ENCODE measurements around the gene SRGAP3. TPM values are rescaled to one million over a fixed set of nuclear protein-coding genes. Genes with fewer than 3 reads are reported as not detected.

SRGAP3 gene
- total and polyA plus RNA-seq, 2 experiments from 2014 or later, result 7.4 to 8.3 TPM

DNA sequence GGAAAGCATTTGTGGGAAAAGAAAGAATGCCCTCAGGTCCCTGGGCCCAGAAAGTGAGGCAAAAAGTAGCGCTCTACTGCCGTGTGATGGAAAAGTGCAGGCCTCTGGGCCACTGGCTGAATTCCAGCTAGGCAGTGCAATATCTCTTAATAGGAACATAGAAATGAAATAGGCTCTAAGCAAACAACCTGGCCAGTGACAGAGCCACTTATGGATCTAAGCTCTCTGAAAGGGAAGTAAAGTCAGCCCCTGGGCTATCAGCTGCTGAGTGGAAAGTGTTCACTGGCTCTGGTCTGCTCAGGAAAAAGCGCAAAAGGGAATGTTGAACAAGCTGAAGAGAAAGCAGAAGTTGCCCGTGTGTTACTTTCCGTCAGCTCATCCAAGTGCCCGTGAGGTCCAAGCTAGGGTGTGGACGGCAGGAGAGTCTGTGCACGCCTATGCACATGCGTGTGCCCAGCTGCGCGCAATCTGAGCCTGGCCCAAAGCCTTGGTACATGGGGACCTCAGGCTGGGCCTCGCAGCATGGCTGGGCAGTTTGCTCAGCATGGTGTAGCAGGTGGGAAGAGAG lies 212.2 kb downstream of the SRGAP3 start:
- H3K4me3 ChIP-seq, result no peak overlapping the region
- H4K20me1 ChIP-seq (ENCODE audit: insufficient read depth, poor library complexity, severe bottlenecking), result no peaks in the 10 kb centered on the region
- H3K9me2 ChIP-seq (replicated peaks; ENCODE audit: insufficient read depth), result no peaks in the 10 kb centered on the region
- WGBS (ENCODE audit: low lambda C conversion rate, missing lambda C conversion rate), result 87% methylated on average over 12 of the region's 12 CpGs
- no peaks in the 10 kb centered on the region for H3K27me3 ChIP-seq
- DNase-seq (ENCODE audit: low spot score), result no peak
- H3K4me2 ChIP-seq, result no peak overlapping the region
- TF ChIP-seq, protein P1, sequence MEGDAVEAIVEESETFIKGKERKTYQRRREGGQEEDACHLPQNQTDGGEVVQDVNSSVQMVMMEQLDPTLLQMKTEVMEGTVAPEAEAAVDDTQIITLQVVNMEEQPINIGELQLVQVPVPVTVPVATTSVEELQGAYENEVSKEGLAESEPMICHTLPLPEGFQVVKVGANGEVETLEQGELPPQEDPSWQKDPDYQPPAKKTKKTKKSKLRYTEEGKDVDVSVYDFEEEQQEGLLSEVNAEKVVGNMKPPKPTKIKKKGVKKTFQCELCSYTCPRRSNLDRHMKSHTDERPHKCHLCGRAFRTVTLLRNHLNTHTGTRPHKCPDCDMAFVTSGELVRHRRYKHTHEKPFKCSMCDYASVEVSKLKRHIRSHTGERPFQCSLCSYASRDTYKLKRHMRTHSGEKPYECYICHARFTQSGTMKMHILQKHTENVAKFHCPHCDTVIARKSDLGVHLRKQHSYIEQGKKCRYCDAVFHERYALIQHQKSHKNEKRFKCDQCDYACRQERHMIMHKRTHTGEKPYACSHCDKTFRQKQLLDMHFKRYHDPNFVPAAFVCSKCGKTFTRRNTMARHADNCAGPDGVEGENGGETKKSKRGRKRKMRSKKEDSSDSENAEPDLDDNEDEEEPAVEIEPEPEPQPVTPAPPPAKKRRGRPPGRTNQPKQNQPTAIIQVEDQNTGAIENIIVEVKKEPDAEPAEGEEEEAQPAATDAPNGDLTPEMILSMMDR (IDR thresholded peaks at IDR 0.05; ENCODE audit: poor library complexity), result no peak
- TF ChIP-seq EZH2 (IDR thresholded peaks at IDR 0.05; ENCODE audit: borderline replicate concordance) (no peak), EZH2phosphoT487 (IDR thresholded peaks at IDR 0.05; ENCODE audit: low read depth, severe bottlenecking, unreplicated experiment) (no peak)
- peak overlapping the region; percentile 22 for H3K27ac ChIP-seq
- peaks cover 8% of the 10 kb centered on the region for H3K4me1 ChIP-seq (ENCODE audit: insufficient read depth)
- no peaks in the 10 kb centered on the region for H3K79me2 ChIP-seq
- H3K9me3 ChIP-seq (ENCODE audit: low read depth), result no peaks in the 10 kb centered on the region
- H3K36me3 ChIP-seq (replicated peaks; ENCODE audit: insufficient read depth, low read depth), result no peaks in the 10 kb centered on the region
- no peak overlapping the region for H2AFZ ChIP-seq

DNA sequence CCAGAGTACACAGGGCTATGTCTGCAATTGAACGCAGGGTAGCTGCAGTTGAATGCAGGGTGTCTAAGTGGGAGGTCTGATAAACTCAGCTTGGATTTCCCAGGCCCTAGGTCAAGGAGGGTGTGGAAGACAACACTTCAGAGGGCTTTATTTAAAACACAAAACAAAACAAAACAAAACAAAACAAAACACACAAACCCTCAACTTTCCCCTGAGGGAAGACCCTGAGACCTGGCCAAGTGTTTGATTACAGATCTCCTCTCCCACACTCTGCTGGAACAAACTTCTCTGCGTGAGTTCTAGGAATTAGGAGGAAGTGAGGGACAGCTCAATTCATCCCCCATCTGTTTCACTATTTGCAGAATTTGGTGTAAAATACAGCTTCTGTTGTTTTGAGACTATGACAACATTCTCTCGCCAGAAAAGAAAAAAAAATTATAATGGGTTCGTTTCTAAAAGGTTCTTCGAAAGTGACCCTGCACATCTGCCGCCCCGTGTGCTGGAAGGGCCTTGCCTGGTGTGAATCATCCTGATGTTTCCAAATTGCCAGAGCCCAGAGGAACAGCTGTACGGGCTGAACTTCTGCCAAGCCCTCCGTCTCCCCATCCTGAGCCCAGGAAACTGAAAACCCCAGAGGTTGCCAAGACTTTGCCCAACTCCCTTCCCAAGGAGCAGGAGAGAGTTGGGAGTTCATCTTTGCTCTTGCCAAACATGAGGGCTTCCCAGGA lies 212.9 kb downstream of the SRGAP3 start:
- no peak for TF ChIP-seq EZH2phosphoT487 (IDR thresholded peaks at IDR 0.05; ENCODE audit: low read depth, severe bottlenecking, unreplicated experiment)
- TF ChIP-seq, protein P1 (IDR thresholded peaks at IDR 0.05; ENCODE audit: poor library complexity), result no peak
- H2AFZ ChIP-seq, result no peak overlapping the region
- H3K4me2 ChIP-seq, result no peak overlapping the region
- 68% methylated on average over 9 of the region's 9 CpGs for WGBS (ENCODE audit: low lambda C conversion rate, missing lambda C conversion rate)
- no peaks in the 10 kb centered on the region for H3K79me2 ChIP-seq
- DNase-seq (ENCODE audit: low spot score), result peak; percentile 33
- peaks cover 8% of the 10 kb centered on the region for H3K4me1 ChIP-seq (ENCODE audit: insufficient read depth)
- no peaks in the 10 kb centered on the region for H4K20me1 ChIP-seq (ENCODE audit: insufficient read depth, poor library complexity, severe bottlenecking)
- peak overlapping the region; percentile 22 for H3K27ac ChIP-seq
- no peaks in the 10 kb centered on the region for H3K36me3 ChIP-seq (replicated peaks; ENCODE audit: insufficient read depth, low read depth)
- H3K9me3 ChIP-seq (ENCODE audit: low read depth), result no peaks in the 10 kb centered on the region
- H3K27me3 ChIP-seq, result no peaks in the 10 kb centered on the region
- H3K9me2 ChIP-seq (replicated peaks; ENCODE audit: insufficient read depth), result no peaks in the 10 kb centered on the region
- H3K4me3 ChIP-seq, result no peak overlapping the region

DNA sequence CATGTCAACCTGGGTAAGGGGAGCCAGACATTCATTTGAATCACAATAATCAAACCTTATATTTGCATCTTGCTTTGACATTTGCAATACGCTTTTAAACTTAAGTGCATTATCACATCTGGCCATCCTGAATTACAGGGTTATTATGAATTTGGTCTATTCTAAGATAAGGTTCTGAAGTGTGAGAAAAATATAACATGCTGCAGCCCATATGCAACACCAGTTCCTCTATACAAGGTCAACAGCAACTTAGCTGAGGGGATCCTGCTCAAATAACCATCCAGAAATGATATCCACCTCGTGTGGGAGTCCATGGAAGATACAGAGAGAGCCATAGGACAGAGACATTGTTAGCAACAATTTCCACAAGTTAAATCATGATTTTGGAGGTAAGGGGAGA lies 213.5 kb downstream of the SRGAP3 start:
- DNase-seq (ENCODE audit: low spot score), result no peak
- Histone ChIP-seq H3K4me1 (ENCODE audit: insufficient read depth) (peaks cover 8% of the 10 kb centered on the region), H3K79me2 (no peaks in the 10 kb centered on the region), H3K27ac (no peak overlapping the region), H4K20me1 (ENCODE audit: insufficient read depth, poor library complexity, severe bottlenecking) (no peaks in the 10 kb centered on the region), H2AFZ (no peak overlapping the region), H3K4me2 (no peak overlapping the region), H3K9me2 (replicated peaks; ENCODE audit: insufficient read depth) (no peaks in the 10 kb centered on the region), H3K36me3 (replicated peaks; ENCODE audit: insufficient read depth, low read depth) (no peaks in the 10 kb centered on the region), H3K9me3 (ENCODE audit: low read depth) (no peaks in the 10 kb centered on the region), H3K4me3 (no peak overlapping the region), H3K27me3 (no peaks in the 10 kb centered on the region)
- WGBS (ENCODE audit: low lambda C conversion rate, missing lambda C conversion rate), result 85% methylated on average over 2 of the region's 2 CpGs
- no peak for TF ChIP-seq EZH2phosphoT487 (IDR thresholded peaks at IDR 0.05; ENCODE audit: low read depth, severe bottlenecking, unreplicated experiment)
- TF ChIP-seq EZH2 (IDR thresholded peaks at IDR 0.05; ENCODE audit: borderline replicate concordance), result no peak
- TF ChIP-seq, protein P1 (IDR thresholded peaks at IDR 0.05; ENCODE audit: poor library complexity), result no peak

Data from hepatocyte (in vitro differentiated cells).